Motor neuron (in vitro differentiated cells): ENCODE results near the gene UBE2I. TPM values are rescaled to one million over a fixed set of nuclear protein-coding genes. Genes with fewer than 3 reads are reported as not detected.
A peak's percentile ranks its signal among the peaks of the same experiment; 100 is the strongest.

Experiments used
- ATAC-seq, 8 experiments: fragments of 200-7000 bp; cut with Tn5 transposase; replicated peaks in 6 of 8; 2 replicates each; pipeline ENCODE4 v1.8.0; 2021; ENCODE audit warnings: mild to moderate bottlenecking in 8 of 8, moderate library complexity in 8 of 8
- H3K27ac ChIP-seq, 2 donors: fragments of 250-450 bp; sonication (Bioruptor Pico); 2 replicates each; pipeline ENCODE4 v1.9.0; 2021; ENCODE audit warnings: antibody characterized with exemption in 2 of 2, mild to moderate bottlenecking in 2 of 2, moderate library complexity in 1 of 2
- H3K4me1 ChIP-seq, 2 donors: fragments of 250-450 bp; sonication (Bioruptor Pico); replicated peaks in 1 of 2; 2 replicates each; pipeline ENCODE4 v1.6.1; 2021; ENCODE audit warnings: antibody characterized with exemption in 2 of 2, mild to moderate bottlenecking in 2 of 2, moderate library complexity in 1 of 2
- H3K4me3 ChIP-seq, 5 donors: fragments of 250-450 bp; sonication (Bioruptor Pico); 2 replicates each; pipeline ENCODE4 v1.9.0; 2021; ENCODE audit warnings: antibody characterized with exemption in 5 of 5, mild to moderate bottlenecking in 5 of 5, moderate library complexity in 4 of 5
- WGBS, 10 experiments: fragments of 450-650 bp; shearing (Covaris generic); methylation state at CpG; one replicate each; pipeline ENCODE4 v1.0.0; 2022; 5-methylcytosine and 5-hydroxymethylcytosine counted together
- in situ Hi-C, 9 experiments: fragments of 400-800 bp; cut with MboI; loops; one replicate each; pipeline ENCODE4 v1.15.0; 2021; ENCODE audit warnings: low sequenced_read_pairs in 9 of 9, low pct_unique_long_range_greater_than_20kb in 2 of 9; ENCODE audit not compliant: unreplicated experiment in 9 of 9
- total RNA-seq, 8 experiments: library from RNA; unstranded; fragments of 300-600 nt; gene quantifications; 2 replicates each; pipeline versions ENCODE4 v1.2.3 to v1.2.4, GENCODE V29; 2022

UBE2I gene
- total RNA-seq, 8 experiments from 2014 or later, result 34.9 to 122 (median 59.1) TPM

GRCh38 chr16:1300664-1301476 is 8.6 kb upstream of the UBE2I start:
- H3K4me1 ChIP-seq, result peaks cover 0 to 7% of the 10 kb centered on the region in 2 donors
- H3K27ac ChIP-seq, result no peak overlapping the region
- WGBS, 10 experiments, result 5% methylated on average over 4 of the region's 42 CpGs; no CpG with 5 or more reads in 9 of the 10 experiments
- H3K4me3 ChIP-seq, result no peak overlapping the region
- in situ Hi-C loops, result no loop called here
- peak; percentile 81 to 97 (median 87) for ATAC-seq

- H3K27ac ChIP-seq, result no peak overlapping the region
- no peak overlapping the region for H3K4me3 ChIP-seq
- ATAC-seq, result no peak
- 55 to 100% (median 60%) methylated on average over 1 to 3 of the region's 12 CpGs; no CpG with 5 or more reads in 7 of the 10 experiments for WGBS, 10 experiments
- peaks cover 0 to 7% of the 10 kb centered on the region in 2 donors for H3K4me1 ChIP-seq
- in situ Hi-C loops, result no loop called here
Observed at GRCh38 chr16:1301562-1301961, 7.9 kb upstream of the UBE2I start.

- WGBS, 10 experiments, result 50 to 100% (median 57%) methylated on average over 1 to 5 of the region's 12 CpGs; no CpG with 5 or more reads in 6 of the 10 experiments
- peaks cover 2 to 7% of the 10 kb centered on the region in 2 donors for H3K4me1 ChIP-seq
- no peak for ATAC-seq
- in situ Hi-C loops, result no loop called here
- no peak overlapping the region for H3K4me3 ChIP-seq
- H3K27ac ChIP-seq, result no peak overlapping the region
Observed at GRCh38 chr16:1305823-1306222, 3.6 kb upstream of the UBE2I start.

- Histone ChIP-seq H3K27ac (no peak overlapping the region), H3K4me1 (peaks cover 7 to 9% of the 10 kb centered on the region in 2 donors), H3K4me3 (no peak overlapping the region)
- no peak for ATAC-seq
- in situ Hi-C loops, result no loop called here
- no CpG with 5 or more reads among the region's 4 CpGs for WGBS, 10 experiments
Observed at GRCh38 chr16:1306334-1306733, 3.1 kb upstream of the UBE2I start.

- Histone ChIP-seq H3K4me1 (peaks cover 16% of the 10 kb centered on the region in 2 donors), H3K4me3 (peak overlapping the region; percentile 83 to 97 (median 88)), H3K27ac (peak overlapping the region; percentile 100)
- WGBS, 10 experiments, result 11 to 62% (median 20%) methylated on average over 1 to 4 of the region's 43 CpGs; no CpG with 5 or more reads in 5 of the 10 experiments
- peak in 6 of 8 experiments; percentile 3 to 56 (median 36) for ATAC-seq
- in situ Hi-C loops, result no loop called here
Observed at GRCh38 chr16:1308036-1308976, 1.1 kb upstream of the UBE2I start.

GRCh38 chr16:1309888-1310831 is 724 bp downstream of the UBE2I start:
- in situ Hi-C loops, result no loop called here
- Histone ChIP-seq H3K27ac (peak overlapping the region; percentile 100), H3K4me1 (peaks cover 16% of the 10 kb centered on the region in 2 donors), H3K4me3 (peak overlapping the region; percentile 83 to 97 (median 88))
- whole genome bisulfite sequencing, 10 experiments, result 0 to 6% (median 0%) methylated on average over 2 to 21 of the region's 77 CpGs; no CpG with 5 or more reads in 2 of the 10 experiments
- peak in 2 of 8 experiments; percentile 1 for ATAC-seq

- in situ Hi-C loops, result no loop called here
- Histone ChIP-seq H3K4me3 (peak overlapping the region; percentile 83 to 97 (median 88)), H3K4me1 (peaks cover 16% of the 10 kb centered on the region in 2 donors), H3K27ac (no peak overlapping the region)
- 0 to 7% (median 0%) methylated on average over 1 to 3 of the region's 14 CpGs; no CpG with 5 or more reads in 6 of the 10 experiments for WGBS, 10 experiments
- ATAC-seq, result no peak
Observed at GRCh38 chr16:1310832-1311200, 1.4 kb downstream of the UBE2I start.

- no peak overlapping the region for H3K27ac ChIP-seq
- peaks cover 16% of the 10 kb centered on the region in 2 donors for H3K4me1 ChIP-seq
- 5 to 14% (median 11%) methylated on average over 2 to 7 of the region's 13 CpGs; no CpG with 5 or more reads in 6 of the 10 experiments for WGBS, 10 experiments
- ATAC-seq, result peak in 1 of 8 experiments; percentile 0
- in situ Hi-C loops, result no loop called here
- H3K4me3 ChIP-seq, result peak overlapping the region; percentile 83 to 97 (median 88)
Observed at GRCh38 chr16:1311212-1311737, 1.8 kb downstream of the UBE2I start.

- WGBS, 10 experiments, result 40 to 100% methylated on average over 1 of the region's 35 CpGs; no CpG with 5 or more reads in 8 of the 10 experiments
- H3K27ac ChIP-seq, result no peak overlapping the region
Observed at GRCh38 chr16:1311738-1312466, 2.5 kb downstream of the UBE2I start.

GRCh38 chr16:1312467-1312816 is 3.0 kb downstream of the UBE2I start:
- peaks cover 16% of the 10 kb centered on the region in 2 donors for H3K4me1 ChIP-seq
- 90 to 100% (median 100%) methylated on average over 1 to 6 of the region's 16 CpGs; no CpG with 5 or more reads in 6 of the 10 experiments for WGBS, 10 experiments
- ATAC-seq, result no peak
- H3K4me3 ChIP-seq, result no peak overlapping the region
- in situ Hi-C loops, result no loop called here
- H3K27ac ChIP-seq, result no peak overlapping the region

More at GRCh38 chr16:1311738-1312466, 2.5 kb downstream of the UBE2I start:
- in situ Hi-C loops, result no loop called here
- peak in 2 of 8 experiments; percentile 14 to 16 for ATAC-seq
- Histone ChIP-seq H3K4me1 (peaks cover 16% of the 10 kb centered on the region in 2 donors), H3K4me3 (peak overlapping the region; percentile 83 to 97 (median 88))

- ATAC-seq, result no peak
- Histone ChIP-seq H3K27ac (no peak overlapping the region), H3K4me3 (no peak overlapping the region), H3K4me1 (peaks cover 16% of the 10 kb centered on the region in 2 donors)
- in situ Hi-C loops, result no loop called here
- 84 to 100% (median 97%) methylated on average over 2 to 8 of the region's 15 CpGs; no CpG with 5 or more reads in 6 of the 10 experiments for WGBS, 10 experiments
Observed at GRCh38 chr16:1312903-1313302, 3.5 kb downstream of the UBE2I start.
